GM06990 (cell line): ENCODE results near the gene AKR1B1.

ENCODE experiments used
- DNase-seq: peaks from one replicate; pipeline ENCODE4 v3.0.0-alpha.2; 2011; ENCODE audit not compliant: insufficient read length; ENCODE audit errors: extremely low read depth
- H3K27me3 ChIP-seq: replicated peaks from 2 replicates; pipeline ENCODE4 v1.6.0; 2011; ENCODE audit warnings: low read length; ENCODE audit not compliant: control insufficient read depth, insufficient read depth
- H3K36me3 ChIP-seq: 2 replicates; pipeline ENCODE4 v1.5.1; 2011; ENCODE audit warnings: low read length; ENCODE audit not compliant: control insufficient read depth, insufficient read depth
- H3K4me3 ChIP-seq: replicated peaks from 2 replicates; pipeline ENCODE4 v1.5.1; 2011; ENCODE audit warnings: low read depth, mild to moderate bottlenecking, control low read depth, low read length
- TF ChIP-seq, protein P1 (sequence below): IDR thresholded peaks from 2 replicates; pipeline ENCODE4 v1.5.1; 2011; ENCODE audit warnings: low read length, control low read depth, mild to moderate bottlenecking, inconsistent platforms; ENCODE audit not compliant: insufficient read depth, poor library complexity, severe bottlenecking

Gene AKR1B1

DNA sequence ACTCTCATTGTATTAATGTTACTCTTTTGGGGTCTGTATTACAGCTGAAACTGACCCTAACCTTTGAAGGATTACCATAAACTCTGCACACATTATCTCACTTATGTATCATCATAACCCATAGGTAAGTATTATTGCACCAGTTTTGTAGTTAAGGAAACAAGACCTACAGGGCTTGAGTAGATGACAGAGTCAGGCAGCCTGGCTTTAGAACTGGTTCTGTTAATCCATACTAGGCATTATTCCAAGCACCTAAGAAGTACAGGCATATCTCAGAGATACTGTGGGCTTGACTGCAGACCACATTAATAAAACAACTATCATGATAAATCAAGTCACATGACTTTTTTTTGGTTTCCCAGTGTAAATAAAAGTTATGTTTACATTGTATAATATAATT, 17.1 kb upstream of the AKR1B1 start:
- DNase-seq = no peak
- Histone ChIP-seq H3K4me3 (no peak overlapping the region), H3K27me3 (no peaks in the 10 kb centered on the region), H3K36me3 (no peaks in the 10 kb centered on the region)
- TF ChIP-seq, protein P1, sequence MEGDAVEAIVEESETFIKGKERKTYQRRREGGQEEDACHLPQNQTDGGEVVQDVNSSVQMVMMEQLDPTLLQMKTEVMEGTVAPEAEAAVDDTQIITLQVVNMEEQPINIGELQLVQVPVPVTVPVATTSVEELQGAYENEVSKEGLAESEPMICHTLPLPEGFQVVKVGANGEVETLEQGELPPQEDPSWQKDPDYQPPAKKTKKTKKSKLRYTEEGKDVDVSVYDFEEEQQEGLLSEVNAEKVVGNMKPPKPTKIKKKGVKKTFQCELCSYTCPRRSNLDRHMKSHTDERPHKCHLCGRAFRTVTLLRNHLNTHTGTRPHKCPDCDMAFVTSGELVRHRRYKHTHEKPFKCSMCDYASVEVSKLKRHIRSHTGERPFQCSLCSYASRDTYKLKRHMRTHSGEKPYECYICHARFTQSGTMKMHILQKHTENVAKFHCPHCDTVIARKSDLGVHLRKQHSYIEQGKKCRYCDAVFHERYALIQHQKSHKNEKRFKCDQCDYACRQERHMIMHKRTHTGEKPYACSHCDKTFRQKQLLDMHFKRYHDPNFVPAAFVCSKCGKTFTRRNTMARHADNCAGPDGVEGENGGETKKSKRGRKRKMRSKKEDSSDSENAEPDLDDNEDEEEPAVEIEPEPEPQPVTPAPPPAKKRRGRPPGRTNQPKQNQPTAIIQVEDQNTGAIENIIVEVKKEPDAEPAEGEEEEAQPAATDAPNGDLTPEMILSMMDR = no peak

GRCh38 chr7:134474828-134475227, 15.9 kb upstream of the AKR1B1 start:
- no peaks in the 10 kb centered on the region for H3K36me3 ChIP-seq
- no peak overlapping the region for H3K4me3 ChIP-seq
- no peaks in the 10 kb centered on the region for H3K27me3 ChIP-seq
- DNase-seq = no peak
- TF ChIP-seq, protein P1 = no peak

- no peaks in the 10 kb centered on the region for H3K36me3 ChIP-seq
- no peaks in the 10 kb centered on the region for H3K27me3 ChIP-seq
- H3K4me3 ChIP-seq = no peak overlapping the region
- DNase-seq = no peak
- TF ChIP-seq, protein P1 = no peak
These were observed 15.0 kb upstream of the AKR1B1 start for GRCh38 chr7:134473861-134474291.

DNA sequence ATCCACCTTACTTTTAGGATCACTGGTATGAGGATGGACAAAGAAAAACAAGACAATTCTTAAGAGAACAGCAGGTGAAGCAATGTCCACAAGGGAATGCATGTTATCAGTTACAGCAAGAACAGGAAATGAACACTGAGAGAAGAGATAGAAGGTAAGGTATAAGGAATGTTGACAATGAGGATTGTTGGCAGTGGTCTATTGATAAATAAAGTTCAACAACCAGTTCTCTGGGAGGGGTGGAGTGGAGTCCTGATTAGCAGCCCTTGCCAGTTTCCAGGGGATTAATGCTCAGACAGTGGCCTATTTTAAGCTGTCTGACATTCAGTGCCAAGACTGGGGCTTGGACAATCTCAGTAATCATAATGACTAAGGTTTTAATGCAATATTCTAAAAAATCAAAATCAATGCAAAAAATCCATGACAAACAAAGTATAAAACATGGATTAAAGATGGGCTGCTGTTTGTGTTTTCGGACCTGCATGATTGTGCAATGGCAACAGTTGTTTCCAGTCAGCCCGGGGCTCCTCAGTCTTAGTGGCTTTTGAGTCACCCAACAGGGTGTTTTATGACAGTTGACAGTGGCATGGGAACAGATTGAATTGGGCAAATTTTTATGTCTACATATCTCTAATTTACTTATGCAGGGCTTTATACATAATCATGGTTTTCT, 13.8 kb upstream of the AKR1B1 start:
- DNase-seq = no peak
- no peaks in the 10 kb centered on the region for H3K36me3 ChIP-seq
- TF ChIP-seq, protein P1 = no peak

DNA sequence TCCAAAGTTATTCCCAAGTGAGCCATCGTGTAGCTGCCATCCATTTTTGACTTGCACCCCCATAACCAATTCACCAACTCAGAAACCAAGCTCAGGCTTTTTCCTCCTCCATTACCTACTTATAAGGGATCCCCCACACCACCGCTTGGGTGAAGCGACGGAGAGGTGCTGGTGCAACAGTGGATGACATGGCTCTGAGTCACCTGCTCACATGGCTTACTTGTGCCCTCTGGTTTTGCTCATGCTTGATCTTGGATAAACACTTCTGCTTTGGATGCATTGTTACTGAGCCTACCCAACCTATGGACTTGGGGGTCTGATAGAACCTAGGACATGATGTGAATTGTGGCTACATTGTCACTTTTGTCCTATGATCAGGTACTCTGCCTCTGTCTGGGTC, 12.0 kb upstream of the AKR1B1 start:
- H3K36me3 ChIP-seq = no peaks in the 10 kb centered on the region
- no peak for DNase-seq
- TF ChIP-seq, protein P1 = no peak
- no peaks in the 10 kb centered on the region for H3K27me3 ChIP-seq
- no peak overlapping the region for H3K4me3 ChIP-seq

More for the DNA sequence above, 13.8 kb upstream of the AKR1B1 start:
- H3K27me3 ChIP-seq = no peaks in the 10 kb centered on the region
- H3K4me3 ChIP-seq = no peak overlapping the region

- no peaks in the 10 kb centered on the region for H3K27me3 ChIP-seq
- H3K36me3 ChIP-seq = no peaks in the 10 kb centered on the region
- TF ChIP-seq, protein P1 = no peak
- no peak overlapping the region for H3K4me3 ChIP-seq
- DNase-seq = no peak
These were observed 10.7 kb upstream of the AKR1B1 start for GRCh38 chr7:134469622-134470021.
